Body of pancreas (tissue), 4 donors: ENCODE results near the gene DHRS1.

Experiments
- CTCF ChIP-seq, 7 experiments: fragments of 450-650 bp in 4 of 7; fragments of 200-600 bp in 3 of 7; sonication (generic) in 3 of 7; IDR thresholded peaks; one replicate each; pipeline ENCODE4 v1.5.1; 2016 to 2019; ENCODE audit warnings: antibody characterized with exemption in 7 of 7
- POLR2A ChIP-seq, 3 donors: fragments of 450-650 bp; IDR thresholded peaks; one replicate each; pipeline ENCODE4 v1.6.1; 2016; ENCODE audit warnings: antibody characterized with exemption in 3 of 3, mild to moderate bottlenecking in 2 of 3

GRCh38 chr14:24255931-24256711, 43.5 kb downstream of the DHRS1 start:
- TF ChIP-seq POLR2A (IDR thresholded peaks at IDR 0.05) (no peak), CTCF (IDR thresholded peaks at IDR 0.05) (no peak)
